ENCODE results near the gene SIL1.
A peak's percentile ranks its signal among the peaks of the same experiment; 100 is the strongest.
"Not testable (repeated sequence)": the region's sequence is repeated elsewhere in the genome, so short reads cannot be mapped to it uniquely, and the experiment has no call there.

SIL1 gene

DNA sequence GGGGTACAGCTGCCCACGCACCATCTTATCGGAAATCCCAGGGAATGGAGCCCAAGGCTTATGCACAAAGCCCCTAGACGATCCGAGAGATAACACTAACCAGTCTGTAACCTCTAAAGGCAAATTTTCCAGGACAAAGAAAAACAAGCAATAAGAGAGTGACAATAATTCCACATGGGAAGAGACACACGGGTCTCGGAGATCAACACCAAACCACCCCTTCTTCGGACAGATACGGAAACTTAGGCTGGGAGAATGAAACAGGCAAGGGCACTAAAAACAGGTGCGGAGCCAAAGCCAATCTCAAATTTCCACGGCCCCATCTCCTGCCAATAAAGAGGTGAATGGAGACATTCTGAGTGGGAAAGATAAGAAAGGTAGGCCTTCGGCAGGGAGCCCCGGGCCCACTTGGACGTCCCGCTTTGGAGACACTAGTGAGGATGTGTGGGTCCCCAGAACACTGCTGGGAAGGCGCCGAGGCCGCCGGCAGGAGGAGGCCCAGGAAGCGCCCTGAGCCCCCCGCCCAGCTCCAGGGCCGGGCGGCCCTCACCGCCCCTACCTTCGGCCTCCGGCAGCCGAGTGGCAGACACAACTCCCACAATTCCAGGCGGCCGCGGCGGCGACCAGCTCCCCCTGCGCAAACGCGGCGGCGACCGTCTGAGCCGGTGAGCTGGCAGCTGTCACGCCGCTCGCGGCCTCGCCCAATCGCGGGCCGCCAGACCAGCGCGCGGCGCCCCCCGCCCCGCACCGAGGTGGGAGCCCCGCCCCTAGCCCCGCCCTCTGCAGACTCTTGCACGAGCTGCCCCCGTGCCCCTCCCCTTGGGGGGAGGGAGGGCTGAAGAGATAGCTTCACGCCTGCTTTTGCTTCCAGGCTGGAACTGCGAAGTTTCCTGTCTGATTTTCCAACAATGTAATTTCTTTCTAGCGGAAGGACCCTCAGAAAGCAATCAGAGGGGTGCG is at the start of gene SIL1:
Gene SIL1 (minus strand): TSS at position 659 of the 960 bp plus-strand sequence. CDS start 70,525 bp downstream, outside the sequence.
- peak; percentile 99 for DNase-seq

DNA sequence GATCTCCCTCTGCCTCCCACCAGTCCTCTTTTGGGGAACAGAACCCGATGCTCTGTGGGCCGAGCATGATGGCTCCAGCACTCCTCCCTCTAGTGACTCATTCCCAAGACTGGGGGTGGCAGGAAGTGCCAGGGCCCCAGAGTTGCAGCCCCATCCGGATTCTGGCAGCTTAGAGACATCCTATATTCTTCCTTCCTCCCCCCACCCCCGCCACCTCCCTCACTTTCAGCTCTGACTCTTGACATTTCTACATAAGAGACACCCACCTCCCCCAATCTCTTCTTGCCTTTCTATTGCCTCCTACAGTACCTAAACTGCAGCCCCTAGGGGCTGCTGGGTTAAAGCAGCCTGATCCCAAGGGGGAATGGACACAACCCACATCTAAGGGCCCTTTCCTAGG is 48.2 kb upstream of the SIL1 start:
- peak; percentile 26 for DNase-seq

DNA sequence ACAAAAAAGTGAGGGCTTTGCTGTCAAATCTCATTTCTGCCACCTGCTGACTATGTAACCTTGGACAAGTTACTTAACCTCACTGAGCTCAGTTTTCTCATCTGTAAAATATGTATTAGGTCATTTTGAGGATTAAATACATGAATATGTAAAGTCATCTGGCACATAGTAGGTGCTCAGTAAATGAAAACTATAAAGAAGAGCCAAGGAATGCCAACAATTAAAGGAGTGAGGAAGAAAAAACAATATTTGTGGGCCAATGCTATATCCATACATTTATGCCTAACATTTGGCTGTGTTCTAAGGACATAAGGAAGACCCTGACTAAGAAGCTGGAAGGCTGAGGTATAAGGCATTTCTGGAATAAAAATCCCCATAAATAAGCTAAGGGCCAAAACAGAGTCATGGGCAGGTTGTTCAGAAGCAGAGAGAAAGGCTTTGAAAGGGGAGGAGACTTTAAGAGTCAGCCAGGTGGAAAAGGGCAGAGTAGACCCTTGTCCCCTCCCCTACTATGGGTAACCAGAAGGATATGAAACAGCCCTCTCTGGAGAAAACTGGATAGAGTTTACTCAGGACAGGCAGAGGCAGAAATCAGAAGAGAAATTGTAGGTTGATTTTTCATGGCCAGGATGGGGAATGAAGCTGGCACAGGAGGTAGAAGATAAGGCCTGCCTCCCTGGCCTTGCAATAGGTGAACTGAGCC is 47.6 kb upstream of the SIL1 start:
- no peak for DNase-seq

DNA sequence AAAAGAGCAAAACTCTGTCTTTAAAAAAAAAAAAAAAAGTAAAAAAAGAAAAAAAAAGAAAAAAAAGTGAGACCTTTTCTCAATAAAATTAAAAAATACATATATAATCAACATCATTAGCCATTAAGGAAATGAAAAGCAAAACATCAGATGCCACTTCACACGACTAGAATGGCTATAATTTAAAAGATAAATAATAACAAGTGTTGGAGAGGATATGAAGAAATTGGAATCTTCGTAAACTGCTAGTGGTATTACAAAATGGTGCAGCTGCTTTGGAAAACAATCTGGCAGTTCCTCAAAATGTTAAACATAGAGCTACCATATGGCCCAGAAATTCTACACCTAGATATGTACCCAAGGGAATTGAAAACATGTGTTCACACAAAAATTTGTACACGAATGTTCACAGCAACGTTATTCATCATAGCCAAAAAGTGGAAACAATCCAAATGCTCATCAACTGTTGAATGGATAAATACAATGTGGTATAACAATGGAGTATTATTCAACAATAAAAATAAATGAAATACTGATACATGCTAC is 45.3 kb upstream of the SIL1 start:
- DNase-seq = no peak

DNA sequence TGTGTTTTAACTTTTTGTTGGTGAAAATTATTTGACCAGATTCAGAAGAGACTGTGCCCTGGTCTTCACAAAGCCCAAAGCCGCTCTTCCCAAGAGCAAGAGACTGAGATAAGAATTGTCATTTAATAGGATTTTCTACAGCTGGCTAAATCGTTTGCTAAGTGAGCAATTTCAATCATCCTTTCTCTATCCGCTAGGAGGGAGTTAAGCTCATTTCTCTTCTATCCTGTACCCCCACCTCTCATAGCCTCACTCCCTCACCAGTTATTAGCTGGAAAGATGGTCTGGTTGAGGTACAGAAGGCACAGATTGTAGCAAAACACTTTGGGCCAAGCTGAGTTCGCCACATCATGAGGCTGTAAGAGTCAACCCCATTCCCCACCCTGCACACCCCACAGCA is 43.0 kb upstream of the SIL1 start:
- DNase-seq = no peak

DNA sequence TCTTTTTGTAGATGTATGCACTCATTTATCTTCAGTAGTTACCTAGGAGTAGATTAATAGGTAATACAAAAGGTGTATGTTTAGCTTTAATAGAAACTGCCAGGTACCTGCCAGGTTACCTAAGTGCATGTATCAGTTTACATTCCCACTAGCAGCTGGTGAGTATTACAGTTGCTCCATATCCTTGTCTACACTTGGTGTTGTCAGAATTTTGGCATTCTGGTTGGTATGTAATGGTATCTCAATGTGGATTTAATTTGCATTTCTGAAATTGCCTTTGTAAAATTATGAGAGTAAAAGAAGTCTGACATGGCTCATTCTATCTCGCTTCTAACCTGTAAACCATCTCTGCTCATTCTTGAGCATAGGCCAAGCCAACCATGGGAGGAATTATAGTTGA is 38.3 kb upstream of the SIL1 start:
- no peak for DNase-seq

DNA sequence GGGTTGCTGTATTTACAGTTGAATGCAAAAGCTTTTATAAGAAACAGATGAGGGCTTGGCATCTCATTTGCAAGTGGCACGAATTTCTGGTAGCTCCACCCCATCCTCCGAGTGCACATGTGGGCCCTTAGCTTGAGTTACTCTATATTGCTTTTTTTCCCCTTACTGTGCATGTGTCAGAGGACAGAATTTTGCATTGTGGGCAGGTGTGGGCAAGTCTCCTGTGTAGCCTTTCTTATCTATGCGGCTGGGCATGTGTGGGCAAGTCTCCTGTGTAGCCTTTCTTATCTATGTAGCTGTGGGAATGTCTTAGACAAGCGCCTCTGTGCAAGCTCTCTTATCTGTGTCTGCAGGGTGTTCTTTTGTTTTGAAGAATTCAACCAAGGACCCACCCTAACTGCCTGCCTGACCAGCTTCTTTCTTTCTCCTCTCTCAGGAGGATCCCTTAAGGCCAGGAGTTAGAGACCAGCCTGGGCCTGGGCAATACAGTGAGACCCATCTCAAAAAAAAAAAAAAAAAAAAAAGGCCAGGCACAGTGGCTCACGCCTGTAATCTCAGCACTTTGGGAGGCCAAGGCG is 34.1 kb upstream of the SIL1 start:
- no peak for DNase-seq

DNA sequence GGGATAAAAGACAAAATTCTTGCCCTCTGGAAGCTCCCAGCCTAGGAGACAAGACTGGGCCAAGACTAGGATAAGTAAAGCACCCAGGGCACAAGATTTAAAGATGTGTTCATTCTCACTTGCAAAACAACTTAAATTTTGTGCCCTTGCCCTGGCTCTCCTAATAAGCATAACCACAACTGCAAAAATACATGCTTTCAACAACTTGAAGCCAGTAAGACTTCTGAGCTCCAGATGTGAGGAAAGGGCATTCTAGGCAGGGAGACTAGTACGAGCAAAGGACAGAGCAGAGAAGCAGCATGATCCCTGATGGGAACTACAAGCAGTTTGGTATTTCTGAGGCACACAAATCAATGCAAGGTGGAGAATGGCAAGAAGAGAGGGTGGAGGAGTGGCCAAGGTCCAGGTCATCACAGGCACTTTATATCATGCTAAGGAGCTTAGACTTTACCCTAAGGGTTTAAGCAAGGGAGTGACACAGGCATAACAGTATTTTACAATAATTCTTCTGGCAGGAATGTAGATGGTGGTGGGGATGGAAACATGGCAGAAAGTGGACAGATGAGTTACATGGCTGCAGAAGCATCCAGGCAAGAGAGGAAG is 30.1 kb upstream of the SIL1 start:
- no peak for DNase-seq

DNA sequence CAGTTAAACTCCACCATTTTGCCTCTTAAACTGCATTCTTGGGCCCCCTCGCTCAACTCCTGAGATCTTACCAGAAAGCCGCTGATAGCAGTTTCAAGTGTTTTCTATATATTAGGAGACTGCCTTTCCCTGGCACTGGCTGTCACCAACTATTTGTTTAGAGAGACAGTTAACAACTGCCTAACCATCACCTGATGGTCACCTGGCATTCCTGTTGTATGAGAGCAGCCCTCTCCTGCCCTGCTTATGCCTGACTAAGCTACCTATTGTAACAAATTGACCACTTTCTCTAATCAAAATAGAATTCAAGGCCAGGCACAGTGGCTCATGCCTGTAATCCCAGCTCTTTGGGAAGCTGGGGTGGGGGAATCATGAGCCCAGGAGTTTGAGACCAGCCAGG is 28.0 kb upstream of the SIL1 start:
- peak; percentile 76 for DNase-seq

DNA sequence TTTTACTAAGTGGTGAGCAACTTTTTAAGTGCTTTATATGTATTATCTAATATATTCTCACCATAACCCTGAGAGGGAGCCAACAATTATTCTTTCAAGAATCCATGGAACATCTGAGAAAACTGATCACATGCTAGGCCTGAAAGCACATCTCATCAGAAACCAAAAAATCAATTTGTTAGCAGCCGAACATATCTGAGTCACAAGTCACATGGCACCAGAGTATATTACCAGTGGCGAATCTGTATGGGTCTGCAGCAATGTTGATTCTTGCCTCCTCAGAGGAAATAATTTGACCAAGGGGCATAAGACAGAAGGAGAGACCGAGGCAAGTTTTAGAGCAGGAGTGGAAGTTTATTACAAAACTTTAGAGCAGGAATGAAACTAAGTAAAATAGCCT is 25.3 kb upstream of the SIL1 start:
- DNase-seq = no peak

DNA sequence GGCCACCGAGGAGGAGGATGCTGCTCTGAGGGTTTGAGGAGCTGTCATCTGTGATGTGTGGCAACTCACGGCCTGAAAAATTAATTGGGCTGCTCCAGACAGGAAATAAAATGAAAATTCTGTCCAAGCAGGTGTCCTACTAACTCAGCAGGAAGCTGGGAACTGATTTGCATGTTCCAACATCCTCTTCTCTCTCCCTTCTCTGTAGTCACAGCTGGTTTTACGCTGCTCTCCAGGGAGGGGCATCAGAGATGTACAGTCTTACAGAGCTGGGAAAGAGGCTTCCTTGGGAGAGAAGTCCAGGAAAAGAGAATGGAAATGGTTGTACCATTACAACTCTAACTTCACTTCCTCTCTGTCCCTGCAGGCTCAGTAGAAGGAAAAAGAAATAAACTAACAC is 24.2 kb upstream of the SIL1 start:
- DNase-seq = peak; percentile 84

DNA sequence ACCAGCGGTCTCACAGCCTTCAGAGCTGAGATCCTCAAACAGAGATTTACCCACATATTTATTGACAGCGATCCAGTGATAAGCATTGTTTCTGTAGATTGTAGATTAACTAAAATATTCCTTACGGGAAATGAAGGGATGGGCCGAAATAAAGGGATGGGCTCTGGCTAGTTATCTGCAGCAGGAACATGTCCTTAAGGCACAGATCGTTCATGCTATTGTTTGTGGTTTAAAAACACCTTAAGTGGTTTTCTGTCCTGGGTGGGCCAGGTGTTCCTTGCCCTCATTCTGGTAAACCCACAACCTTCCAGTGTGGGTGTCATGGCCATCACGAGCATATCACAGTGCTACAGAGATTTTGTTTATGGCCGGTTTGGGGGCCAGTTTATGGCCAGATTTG is 19.9 kb upstream of the SIL1 start:
- DNase-seq = not testable (repeated sequence)

DNA sequence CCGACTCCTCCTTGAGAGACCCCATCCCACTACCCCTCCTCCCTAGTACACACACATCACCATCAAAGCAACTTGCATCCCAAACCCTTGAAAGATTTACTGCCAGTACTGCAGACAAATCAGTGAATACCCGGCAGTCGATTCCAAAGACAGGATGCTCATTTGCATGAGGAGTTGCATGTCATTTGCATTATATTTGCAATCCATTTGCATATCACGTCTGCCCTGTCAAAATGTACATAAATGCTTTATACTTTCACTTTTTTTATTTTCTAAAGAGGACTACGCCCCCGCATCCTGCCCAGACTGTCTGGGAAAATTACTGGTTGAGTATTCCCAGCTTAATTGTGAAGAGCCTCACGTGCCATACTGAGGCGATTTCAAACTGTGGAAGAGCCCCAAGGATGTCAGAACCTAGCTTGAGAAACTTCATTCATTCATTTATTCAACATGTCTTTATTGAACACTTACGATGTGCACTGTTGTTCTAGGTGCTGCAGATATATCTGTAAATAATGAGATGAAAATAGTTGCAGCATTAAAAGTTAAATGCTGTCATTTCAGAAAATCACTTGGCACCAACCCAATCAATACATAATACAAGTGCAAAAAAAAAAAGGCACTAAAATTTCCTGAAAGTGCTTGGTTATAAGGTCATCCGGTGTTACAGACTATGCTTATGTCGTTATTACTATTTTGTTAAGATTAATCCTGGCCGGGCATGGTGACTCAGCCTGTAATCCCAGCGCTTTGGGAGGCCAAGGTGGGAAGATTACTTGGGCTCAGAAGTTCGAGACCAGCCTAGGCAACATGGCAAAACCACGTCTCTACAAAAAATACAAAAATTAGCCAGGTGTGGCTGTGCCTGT is 17.2 kb upstream of the SIL1 start:
- DNase-seq = no peak

DNA sequence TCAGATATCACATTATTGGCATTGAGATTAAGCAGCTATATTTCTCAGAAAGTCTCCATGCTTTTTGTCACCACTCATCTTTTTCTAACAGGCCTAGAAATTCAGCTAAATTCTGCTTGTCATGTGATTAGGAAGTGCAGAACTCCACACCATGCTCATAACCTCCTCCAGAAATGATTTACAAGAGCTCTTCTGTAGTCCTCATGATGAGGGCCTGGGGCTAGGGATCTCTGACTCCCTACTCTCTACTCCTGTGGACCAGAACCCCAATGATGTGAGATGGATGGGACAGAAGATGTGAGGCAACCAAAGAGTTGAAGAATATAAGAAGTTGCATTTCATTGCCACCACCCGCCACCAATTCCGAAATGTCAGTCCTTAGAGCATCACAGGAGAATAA is 16.5 kb upstream of the SIL1 start:
- no peak for DNase-seq

DNA sequence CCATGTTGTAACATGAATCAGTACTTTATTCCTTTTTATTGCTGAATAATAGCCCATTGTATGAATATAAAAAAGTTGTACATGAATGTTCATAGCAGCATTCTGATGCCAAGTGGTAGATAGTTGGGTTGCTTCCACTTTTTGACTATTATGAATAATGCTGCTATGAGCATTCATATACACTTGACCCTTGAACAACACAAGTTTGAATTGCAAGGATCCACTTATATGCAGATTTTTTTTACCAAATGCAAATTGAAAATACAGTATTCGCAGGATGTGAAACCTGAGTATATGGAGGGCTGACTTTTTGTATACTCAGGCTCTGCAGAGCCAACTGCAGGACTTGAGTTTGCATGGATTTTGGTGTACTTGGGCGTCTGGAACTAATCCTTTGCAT is 14.7 kb upstream of the SIL1 start:
- peak; percentile 49 for DNase-seq

DNA sequence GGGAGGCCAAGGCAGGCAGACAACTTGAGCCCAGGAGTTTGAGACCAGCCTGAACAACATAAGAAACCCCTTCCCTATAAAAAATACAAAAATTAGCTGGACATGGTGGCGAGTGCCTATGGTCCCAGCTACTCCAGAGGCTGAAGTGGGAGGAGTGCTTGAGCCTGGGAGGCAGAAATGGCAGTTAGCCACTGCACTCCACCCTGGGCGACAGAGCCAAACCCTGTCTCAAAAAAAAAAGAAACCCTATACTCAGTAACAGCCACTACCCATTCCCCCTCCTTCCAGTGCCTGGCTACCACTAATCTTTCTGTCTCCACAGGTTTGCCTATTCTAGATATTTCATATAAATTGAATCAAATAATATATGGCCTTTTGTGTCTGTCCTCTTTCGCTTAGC is 14.3 kb upstream of the SIL1 start:
- DNase-seq = no peak

DNA sequence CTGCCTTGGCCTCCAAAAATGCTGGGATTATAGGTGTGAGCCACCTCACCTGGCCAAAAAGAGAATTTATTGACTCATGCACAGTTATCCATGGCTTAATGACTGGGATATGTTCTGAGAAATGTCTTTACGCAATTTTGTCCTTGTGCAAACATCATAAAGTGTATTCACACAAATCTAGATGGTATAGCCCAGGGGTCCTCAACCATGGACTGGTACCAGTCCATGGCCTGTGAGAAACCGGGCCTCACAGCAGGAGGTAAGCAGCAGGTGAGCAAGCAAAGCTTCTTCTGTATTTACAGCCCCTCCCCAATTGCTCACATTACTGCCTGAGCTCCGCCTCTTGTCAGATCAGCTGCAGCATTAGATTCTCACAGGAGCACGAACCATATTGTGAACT is 12.4 kb upstream of the SIL1 start:
- peak; percentile 92 for DNase-seq

DNA sequence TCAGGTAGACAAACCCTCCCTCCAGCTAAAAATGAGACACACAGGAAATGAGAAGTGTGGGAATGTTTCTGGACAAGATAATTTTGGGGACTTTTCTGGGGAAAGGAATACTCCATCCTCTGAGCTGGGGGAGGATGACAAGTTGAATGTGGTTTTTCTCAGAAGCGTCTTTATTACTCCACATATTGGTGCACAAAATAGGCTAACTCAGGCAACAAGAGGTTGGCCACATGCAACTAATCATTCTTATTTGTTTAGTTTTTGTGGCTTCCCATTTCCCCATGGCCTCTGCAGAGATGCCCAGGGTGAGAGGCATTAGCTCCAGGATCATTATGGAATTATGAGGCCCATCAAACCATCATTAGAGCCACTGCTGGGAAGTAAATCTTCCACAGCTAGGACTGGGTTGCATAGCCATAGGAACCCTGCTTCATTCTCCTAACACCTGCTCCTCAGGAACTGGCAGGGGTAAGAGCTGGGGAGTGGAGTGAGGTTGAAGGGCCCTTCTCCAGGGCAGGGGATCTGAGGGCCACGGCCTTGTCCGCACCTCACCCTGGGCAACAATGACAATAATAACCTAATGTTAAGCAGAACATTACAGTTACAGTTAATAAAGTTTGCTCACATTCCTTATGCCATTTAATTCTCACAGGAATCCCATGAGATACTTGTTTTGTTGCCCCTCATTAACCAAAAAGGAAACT is 9.3 kb upstream of the SIL1 start:
- DNase-seq = no peak

DNA sequence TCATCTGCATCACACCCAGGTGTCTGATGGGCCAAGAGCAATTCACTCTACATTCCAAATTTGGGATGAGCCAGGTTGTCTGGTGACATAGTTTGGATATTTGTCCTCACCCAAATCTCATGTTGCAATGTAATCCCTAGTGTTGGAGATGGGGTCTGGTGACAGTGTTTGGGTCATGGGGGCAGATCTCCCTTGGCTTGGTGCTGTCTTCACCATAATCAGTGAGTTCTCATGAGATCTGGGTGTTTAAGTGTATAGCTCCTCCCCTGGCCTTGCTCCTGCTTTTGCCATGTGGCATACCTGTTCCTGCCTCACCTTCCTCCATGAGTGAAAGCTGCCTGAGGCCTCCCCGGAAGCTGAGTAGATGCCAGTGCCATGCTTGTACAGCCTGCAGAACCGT is 7.4 kb upstream of the SIL1 start:
- no peak for DNase-seq

DNA sequence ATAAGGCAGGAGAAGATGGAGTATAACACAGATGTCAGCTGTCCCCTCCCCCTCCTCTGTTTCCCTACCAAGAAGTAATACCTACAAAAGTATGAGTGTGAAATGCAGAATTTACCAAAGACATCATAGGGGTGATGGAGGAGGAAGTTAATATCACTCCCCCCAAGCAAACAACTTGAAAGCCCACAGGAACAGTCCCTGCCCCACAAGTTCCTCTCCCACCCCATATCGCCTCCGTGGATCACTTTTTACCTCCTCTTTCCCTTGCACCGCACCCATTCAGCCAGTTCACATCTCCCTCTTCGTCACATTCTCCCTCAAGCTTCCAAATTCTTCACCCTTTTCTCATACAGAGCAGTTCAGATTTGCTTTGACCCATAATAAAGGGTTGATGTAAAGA is 7.0 kb upstream of the SIL1 start:
- DNase-seq = no peak

DNA sequence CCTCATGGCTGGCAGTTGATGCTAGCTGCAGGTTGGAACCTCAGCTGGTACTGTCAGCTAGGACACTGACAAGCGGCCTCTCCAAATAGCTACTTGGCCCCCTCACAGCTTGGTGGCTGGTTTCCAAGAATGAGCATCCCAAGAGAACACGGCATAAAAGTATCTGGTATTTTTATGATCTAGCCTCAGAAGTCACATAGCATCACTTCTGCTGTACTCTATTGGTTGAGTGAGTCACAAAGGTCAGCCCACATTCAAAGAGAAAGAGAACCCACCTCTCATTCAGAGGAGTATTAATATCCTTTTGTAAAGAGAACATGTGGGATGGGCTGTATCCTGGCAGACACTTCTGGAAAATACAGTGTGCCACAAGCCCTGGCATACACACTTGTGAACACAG is 6.0 kb upstream of the SIL1 start:
- DNase-seq = no peak

DNA sequence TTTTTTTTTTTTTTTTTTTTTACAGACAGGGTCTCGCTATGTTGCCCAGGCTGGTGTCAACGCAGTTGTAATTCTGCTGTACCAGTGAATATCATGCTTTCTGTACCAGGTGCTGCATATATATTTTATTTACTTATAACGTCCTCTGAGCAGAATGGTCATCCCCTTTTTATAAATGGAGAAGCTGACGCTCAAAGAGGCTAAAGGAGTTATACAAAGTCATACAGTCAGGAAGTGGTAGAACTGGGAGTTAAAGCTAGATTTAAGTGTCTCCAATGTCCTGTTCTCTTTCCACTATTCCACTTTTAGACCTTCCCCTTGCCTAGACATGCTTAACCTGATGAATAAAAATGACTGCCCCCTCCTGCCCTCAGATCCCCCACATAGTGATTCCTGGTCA is 1.2 kb upstream of the SIL1 start:
- no peak for DNase-seq

Measured in DMS53 (cell line).